Nephron progenitor cell (in vitro differentiated cells): Measurements from ENCODE around the gene LTBP1.

Experiments used
- DNase-seq: peaks from one replicate; pipeline ENCODE4 v3.0.0; 2021
- H3K27ac Mint-ChIP-seq: 2 replicates; pipeline ENCODE4 v1.8.0; 2021; ENCODE audit warnings: mild to moderate bottlenecking, moderate library complexity, mixed read lengths
- H3K27me3 Mint-ChIP-seq: 2 replicates; pipeline ENCODE4 v1.8.0; 2021; ENCODE audit warnings: mild to moderate bottlenecking, low read depth, mixed read lengths; ENCODE audit not compliant: poor library complexity
- H3K36me3 Mint-ChIP-seq: 2 replicates; pipeline ENCODE4 v1.8.0; 2021; ENCODE audit warnings: low read depth, mixed read lengths
- H3K4me1 Mint-ChIP-seq: 2 replicates; pipeline ENCODE4 v1.8.0; 2021; ENCODE audit warnings: mixed read lengths
- H3K4me3 Mint-ChIP-seq: 2 replicates; pipeline ENCODE4 v1.8.0; 2021; ENCODE audit warnings: mild to moderate bottlenecking, moderate library complexity, mixed read lengths
- H3K9me3 Mint-ChIP-seq: 2 replicates; pipeline ENCODE4 v1.8.0; 2021; ENCODE audit warnings: mild to moderate bottlenecking, moderate library complexity, mixed read lengths
- TF ChIP-seq, protein P1 (sequence below): fragments of 200-600 bp; sonication (generic); IDR thresholded peaks from 2 replicates; pipeline ENCODE4 v1.5.0; 2021; ENCODE audit warnings: antibody characterized with exemption

LTBP1 gene

GRCh38 chr2:32946314-32947075 lies at the start of gene LTBP1:
LTBP1 (plus strand) TSS chr2:32946953; CDS start chr2:32947325, 372 bp downstream.
- Mint-ChIP-seq H3K36me3 (peaks cover 6% of the 10 kb centered on the region), H3K27me3 (peaks cover 5% of the 10 kb centered on the region), H3K4me1 (peaks cover 31% of the 10 kb centered on the region), H3K27ac (no peak within 1 kb of the TSS), H3K4me3 (peak within 1 kb of the TSS; percentile 91), H3K9me3 (peaks cover 4% of the 10 kb centered on the region)
- DNase-seq = peak; percentile 76
- TF ChIP-seq, protein P1, sequence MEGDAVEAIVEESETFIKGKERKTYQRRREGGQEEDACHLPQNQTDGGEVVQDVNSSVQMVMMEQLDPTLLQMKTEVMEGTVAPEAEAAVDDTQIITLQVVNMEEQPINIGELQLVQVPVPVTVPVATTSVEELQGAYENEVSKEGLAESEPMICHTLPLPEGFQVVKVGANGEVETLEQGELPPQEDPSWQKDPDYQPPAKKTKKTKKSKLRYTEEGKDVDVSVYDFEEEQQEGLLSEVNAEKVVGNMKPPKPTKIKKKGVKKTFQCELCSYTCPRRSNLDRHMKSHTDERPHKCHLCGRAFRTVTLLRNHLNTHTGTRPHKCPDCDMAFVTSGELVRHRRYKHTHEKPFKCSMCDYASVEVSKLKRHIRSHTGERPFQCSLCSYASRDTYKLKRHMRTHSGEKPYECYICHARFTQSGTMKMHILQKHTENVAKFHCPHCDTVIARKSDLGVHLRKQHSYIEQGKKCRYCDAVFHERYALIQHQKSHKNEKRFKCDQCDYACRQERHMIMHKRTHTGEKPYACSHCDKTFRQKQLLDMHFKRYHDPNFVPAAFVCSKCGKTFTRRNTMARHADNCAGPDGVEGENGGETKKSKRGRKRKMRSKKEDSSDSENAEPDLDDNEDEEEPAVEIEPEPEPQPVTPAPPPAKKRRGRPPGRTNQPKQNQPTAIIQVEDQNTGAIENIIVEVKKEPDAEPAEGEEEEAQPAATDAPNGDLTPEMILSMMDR = peak; percentile 65

GRCh38 chr2:32900246-32900973 lies 46.3 kb upstream of the LTBP1 start:
- TF ChIP-seq, protein P1 = no peak
- H3K27ac Mint-ChIP-seq = peak overlapping the region; percentile 5
- peaks cover 2% of the 10 kb centered on the region for H3K36me3 Mint-ChIP-seq
- H3K4me3 Mint-ChIP-seq = no peak overlapping the region
- peaks cover 13% of the 10 kb centered on the region for H3K27me3 Mint-ChIP-seq
- DNase-seq = no peak
- peaks cover 11% of the 10 kb centered on the region for H3K9me3 Mint-ChIP-seq
- peaks cover 6% of the 10 kb centered on the region for H3K4me1 Mint-ChIP-seq

DNA sequence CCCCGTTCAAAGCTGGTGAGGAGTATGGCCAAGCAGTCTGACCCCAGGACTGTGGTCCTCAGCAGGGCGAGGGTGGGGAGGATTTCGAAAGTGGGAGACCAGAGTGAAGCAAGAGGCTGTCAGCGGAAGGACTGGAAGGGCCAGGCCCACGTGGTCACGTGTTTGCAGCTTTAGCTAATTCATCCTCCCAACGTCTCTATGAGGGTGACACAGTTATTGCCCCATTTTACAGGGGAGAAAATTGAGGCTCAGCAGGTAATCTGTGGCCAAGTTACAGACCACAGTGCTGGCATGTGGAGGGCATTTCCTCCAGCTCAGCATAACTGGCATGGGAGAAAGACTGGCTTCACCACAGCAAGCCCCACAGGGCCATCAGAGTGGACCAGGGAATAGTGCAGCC lies 45.4 kb upstream of the LTBP1 start:
- peaks cover 15% of the 10 kb centered on the region for H3K9me3 Mint-ChIP-seq
- DNase-seq = no peak
- TF ChIP-seq, protein P1 = no peak
- peaks cover 8% of the 10 kb centered on the region for H3K36me3 Mint-ChIP-seq
- H3K4me3 Mint-ChIP-seq = no peak overlapping the region
- H3K27me3 Mint-ChIP-seq = peaks cover 13% of the 10 kb centered on the region
- peaks cover 6% of the 10 kb centered on the region for H3K4me1 Mint-ChIP-seq
- H3K27ac Mint-ChIP-seq = no peak overlapping the region

DNA sequence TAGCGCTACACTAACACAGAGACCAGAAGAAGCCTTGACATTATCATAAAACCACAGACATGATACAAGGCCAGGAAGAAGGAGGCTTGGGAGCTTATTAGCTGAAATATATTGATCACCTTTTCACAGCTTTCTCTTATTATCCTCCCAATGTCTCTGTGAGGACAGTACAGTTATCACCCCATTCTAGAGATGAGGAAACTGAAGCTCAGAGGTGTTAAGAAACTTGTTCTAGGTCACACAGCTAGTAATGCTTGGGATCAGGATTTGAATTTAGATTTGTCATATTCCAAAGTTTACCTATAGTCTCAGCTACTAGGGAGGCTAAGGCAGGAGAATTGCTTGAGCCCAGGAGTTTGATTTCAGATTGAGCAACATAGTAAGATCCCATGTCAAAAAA lies 44.6 kb upstream of the LTBP1 start:
- Mint-ChIP-seq H3K9me3 (peaks cover 13% of the 10 kb centered on the region), H3K36me3 (peaks cover 8% of the 10 kb centered on the region), H3K4me3 (no peak overlapping the region), H3K4me1 (peaks cover 6% of the 10 kb centered on the region), H3K27me3 (peaks cover 10% of the 10 kb centered on the region), H3K27ac (no peak overlapping the region)
- no peak for DNase-seq
- TF ChIP-seq, protein P1 = no peak

- Mint-ChIP-seq H3K9me3 (peaks cover 13% of the 10 kb centered on the region), H3K4me3 (no peak overlapping the region), H3K27ac (peak overlapping the region; percentile 91), H3K27me3 (peaks cover 7% of the 10 kb centered on the region), H3K4me1 (peaks cover 6% of the 10 kb centered on the region), H3K36me3 (peaks cover 8% of the 10 kb centered on the region)
- DNase-seq = no peak
- TF ChIP-seq, protein P1 = no peak
Measured at GRCh38 chr2:32902986-32903385, 43.8 kb upstream of the LTBP1 start.
